ENCODE results near the gene C10orf95.

- TF ChIP-seq EZH2phosphoT487 (IDR thresholded peaks at IDR 0.05; ENCODE audit: insufficient read depth, low read depth) (no peak), EZH2 (IDR thresholded peaks at IDR 0.05; ENCODE audit: insufficient read depth, poor library complexity, severe bottlenecking) (no peak)
These were observed 43.8 kb downstream of the C10orf95 start for GRCh38 chr10:102407425-102408130.
